ENCODE measurements around the gene FGF11. TPM values are rescaled to one million over a fixed set of nuclear protein-coding genes. Genes with fewer than 3 reads are reported as not detected.

FGF11 gene
- total RNA-seq, 4 donors from 2014 or later = 0.13 to 1.0 (median 0.42) TPM; not detected in 1

GRCh38 chr17:7483255-7484066 lies 44.1 kb downstream of the FGF11 start:
- Histone ChIP-seq H3K27ac (peak overlapping the region; percentile 89 to 100 (median 98)), H3K36me3 (no peaks in the 10 kb centered on the region), H3K27me3 (no peaks in the 10 kb centered on the region), H3K4me3 (peak overlapping the region; percentile 50 to 74), H3K4me1 (peaks cover 2 to 76% (median 31%) of the 10 kb centered on the region in 3 donors), H3K9me3 (no peaks in the 10 kb centered on the region)
- peak; percentile 76 for ATAC-seq
- 0% methylated on average over 3 to 6 of the region's 38 CpGs for WGBS, 2 donors (ENCODE audit: low coverage in 1 of 2)
- peak; percentile 78 for TF ChIP-seq POLR2AphosphoS5 (IDR thresholded peaks at IDR 0.05)
- TF ChIP-seq EP300 (IDR thresholded peaks at IDR 0.05) = no peak
- peak; percentile 12 to 15 for TF ChIP-seq POLR2A (IDR thresholded peaks at IDR 0.05)
- TF ChIP-seq CTCF (IDR thresholded peaks at IDR 0.05) = no peak

DNA sequence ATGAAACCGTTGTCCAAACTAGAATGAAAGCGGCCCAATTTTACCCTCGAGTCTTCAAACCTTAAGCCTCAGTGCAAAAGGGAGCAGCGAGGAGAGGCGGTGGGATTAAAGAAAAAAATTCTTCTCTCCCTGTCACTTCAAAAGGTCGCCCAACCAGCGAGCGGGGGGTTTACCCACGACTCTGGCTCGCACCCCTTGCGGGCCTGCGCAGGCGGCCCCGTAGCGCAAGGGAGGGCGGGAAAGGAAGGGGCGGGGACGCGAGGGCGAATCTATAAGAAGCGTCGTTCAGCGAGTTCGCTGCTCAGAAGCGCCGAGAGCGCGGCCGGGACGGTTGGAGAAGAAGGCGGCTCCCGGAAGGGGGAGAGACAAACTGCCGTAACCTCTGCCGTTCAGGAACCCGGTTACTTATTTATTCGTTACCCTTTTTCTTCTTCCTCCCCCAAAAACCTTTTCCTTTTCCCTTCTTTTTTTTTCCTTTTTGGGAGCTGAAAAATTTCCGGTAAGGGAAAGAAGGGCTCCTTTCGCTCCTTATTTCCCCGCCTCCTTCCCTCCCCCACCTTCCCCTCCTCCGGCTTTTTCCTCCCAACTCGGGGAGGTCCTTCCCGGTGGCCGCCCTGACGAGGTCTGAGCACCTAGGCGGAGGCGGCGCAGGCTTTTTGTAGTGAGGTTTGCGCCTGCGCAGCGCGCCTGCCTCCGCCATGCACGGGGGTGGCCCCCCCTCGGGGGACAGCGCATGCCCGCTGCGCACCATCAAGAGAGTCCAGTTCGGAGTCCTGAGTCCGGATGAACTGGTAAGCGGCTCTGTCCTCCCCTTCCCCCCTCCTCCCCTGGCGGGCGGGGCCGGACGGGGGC lies 45.0 kb downstream of the FGF11 start, which contains the start of gene POLR2A:
POLR2A (plus strand) TSS at position 300 of the 852 bp plus-strand sequence.
- Histone ChIP-seq H3K27ac (peak within 1 kb of the TSS; percentile 89 to 100 (median 98)), H3K27me3 (no peaks in the 10 kb centered on the region), H3K4me1 (peaks cover 2 to 81% (median 31%) of the 10 kb centered on the region in 3 donors), H3K4me3 (peak within 1 kb of the TSS; percentile 50 to 74), H3K36me3 (no peaks in the 10 kb centered on the region), H3K9me3 (no peaks in the 10 kb centered on the region)
- peak; percentile 86 for ATAC-seq
- TF ChIP-seq POLR2AphosphoS5 (IDR thresholded peaks at IDR 0.05) (peak; percentile 100), CTCF (IDR thresholded peaks at IDR 0.05) (no peak), EP300 (IDR thresholded peaks at IDR 0.05) (no peak), POLR2A (IDR thresholded peaks at IDR 0.05) (peak; percentile 100)
- 0% methylated on average over 18 to 20 of the region's 64 CpGs for WGBS, 2 donors (ENCODE audit: low coverage in 1 of 2)

DNA sequence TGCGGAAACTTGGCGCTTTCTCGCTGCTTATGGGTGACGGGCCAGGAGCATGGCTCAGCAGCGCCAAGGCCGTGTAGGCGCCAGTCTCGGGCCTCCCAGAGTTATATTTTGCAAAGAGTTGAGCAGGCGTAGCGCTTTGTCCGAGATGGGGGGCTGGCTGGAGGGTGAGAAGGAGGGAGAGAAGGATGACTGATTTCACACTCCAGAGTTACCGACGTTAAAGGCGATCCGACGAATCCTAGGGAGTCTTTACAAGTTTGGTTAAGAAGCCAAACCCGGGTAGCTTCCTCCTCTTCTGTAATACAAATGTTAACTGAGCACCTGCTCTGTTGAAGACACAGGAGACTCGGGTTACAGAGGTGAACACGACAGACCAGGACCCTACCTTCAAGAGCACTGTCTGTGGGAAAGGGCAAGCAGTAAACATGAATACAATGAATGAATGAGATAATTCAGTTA lies 45.6 kb downstream of the FGF11 start:
- H3K27me3 ChIP-seq = no peaks in the 10 kb centered on the region
- no peaks in the 10 kb centered on the region for H3K9me3 ChIP-seq
- ATAC-seq = no peak
- WGBS, 2 donors (ENCODE audit: low coverage in 1 of 2) = 0% methylated on average over 4 to 9 of the region's 19 CpGs
- TF ChIP-seq CTCF (IDR thresholded peaks at IDR 0.05) = peak in 2 of 4 experiments; percentile 25 to 56
- no peak for TF ChIP-seq POLR2AphosphoS5 (IDR thresholded peaks at IDR 0.05)
- peak overlapping the region; percentile 29 to 100 (median 98) for H3K27ac ChIP-seq
- peaks cover 2 to 84% (median 28%) of the 10 kb centered on the region in 3 donors for H3K4me1 ChIP-seq
- peak overlapping the region; percentile 35 to 74 for H3K4me3 ChIP-seq
- no peaks in the 10 kb centered on the region for H3K36me3 ChIP-seq

GRCh38 chr17:7486181-7486580 lies 46.9 kb downstream of the FGF11 start:
- Histone ChIP-seq H3K4me3 (peak overlapping the region in 1 of 2 donors; percentile 74), H3K27me3 (no peaks in the 10 kb centered on the region), H3K36me3 (peaks cover 0 to 2% of the 10 kb centered on the region in 2 donors), H3K9me3 (no peaks in the 10 kb centered on the region), H3K27ac (peak overlapping the region in 3 of 4 donors; percentile 19 to 100 (median 99)), H3K4me1 (peaks cover 2 to 81% (median 25%) of the 10 kb centered on the region in 3 donors)
- ATAC-seq = no peak
- WGBS, 2 donors (ENCODE audit: low coverage in 1 of 2) = 14 to 56% methylated on average over 2 to 3 of the region's 3 CpGs
- TF ChIP-seq CTCF (IDR thresholded peaks at IDR 0.05) = no peak
- TF ChIP-seq POLR2AphosphoS5 (IDR thresholded peaks at IDR 0.05) = no peak
- TF ChIP-seq POLR2A (IDR thresholded peaks at IDR 0.05) = no peak
- TF ChIP-seq EP300 (IDR thresholded peaks at IDR 0.05) = no peak
